SH-SY5Y (cell line): ENCODE measurements around the gene GPT2.

Source experiments
- GATA2 ChIP-seq: IDR thresholded peaks from 2 replicates; pipeline ENCODE4 v1.6.1; 2011; ENCODE audit warnings: mild to moderate bottlenecking, low read depth, low read length
- GATA3 ChIP-seq: IDR thresholded peaks from 2 replicates; pipeline ENCODE4 v1.6.1; 2011; ENCODE audit warnings: low read depth, mild to moderate bottlenecking, low read length, moderate library complexity

GRCh38 chr16:46896314-46896968, 12.3 kb downstream of the GPT2 start:
- TF ChIP-seq GATA3 = no peak
- no peak for TF ChIP-seq GATA2
